ENCODE measurements around the gene GAS7. TPM values are rescaled to one million over a fixed set of nuclear protein-coding genes. Genes with fewer than 3 reads are reported as not detected.
A peak's percentile ranks its signal among the peaks of the same experiment; 100 is the strongest.
"Not testable (repeated sequence)": the region's sequence is repeated elsewhere in the genome, so short reads cannot be mapped to it uniquely, and the experiment has no call there.

Gene GAS7
- total and polyA plus RNA-seq, 4 donors, result 9.0 to 112 (median 46.1) TPM

- H3K36me3 ChIP-seq (ENCODE audit: control insufficient read depth in 4 of 4, insufficient read depth in 4 of 4, low read length in 4 of 4), result no peaks in the 10 kb centered on the region
- ATAC-seq (ENCODE audit: insufficient read depth, low FRiP score) (no peak), DNase-seq (no peak)
- H3K27ac ChIP-seq (ENCODE audit: low read depth in 1 of 2, low read length in 1 of 2), result no peak overlapping the region
- no peaks in the 10 kb centered on the region for H3K9me3 ChIP-seq (ENCODE audit: control insufficient read depth in 4 of 4, insufficient read depth in 3 of 4, low read length in 3 of 4)
- H3K4me3 ChIP-seq, result no peak overlapping the region
- no peak overlapping the region for H3K9ac ChIP-seq (ENCODE audit: insufficient read depth in 1 of 2, low read length in 2 of 2)
- TF ChIP-seq, protein P1, sequence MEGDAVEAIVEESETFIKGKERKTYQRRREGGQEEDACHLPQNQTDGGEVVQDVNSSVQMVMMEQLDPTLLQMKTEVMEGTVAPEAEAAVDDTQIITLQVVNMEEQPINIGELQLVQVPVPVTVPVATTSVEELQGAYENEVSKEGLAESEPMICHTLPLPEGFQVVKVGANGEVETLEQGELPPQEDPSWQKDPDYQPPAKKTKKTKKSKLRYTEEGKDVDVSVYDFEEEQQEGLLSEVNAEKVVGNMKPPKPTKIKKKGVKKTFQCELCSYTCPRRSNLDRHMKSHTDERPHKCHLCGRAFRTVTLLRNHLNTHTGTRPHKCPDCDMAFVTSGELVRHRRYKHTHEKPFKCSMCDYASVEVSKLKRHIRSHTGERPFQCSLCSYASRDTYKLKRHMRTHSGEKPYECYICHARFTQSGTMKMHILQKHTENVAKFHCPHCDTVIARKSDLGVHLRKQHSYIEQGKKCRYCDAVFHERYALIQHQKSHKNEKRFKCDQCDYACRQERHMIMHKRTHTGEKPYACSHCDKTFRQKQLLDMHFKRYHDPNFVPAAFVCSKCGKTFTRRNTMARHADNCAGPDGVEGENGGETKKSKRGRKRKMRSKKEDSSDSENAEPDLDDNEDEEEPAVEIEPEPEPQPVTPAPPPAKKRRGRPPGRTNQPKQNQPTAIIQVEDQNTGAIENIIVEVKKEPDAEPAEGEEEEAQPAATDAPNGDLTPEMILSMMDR (IDR thresholded peaks at IDR 0.05; ENCODE audit: control extremely low read depth, extremely low read depth), result no peak
- peaks cover 0 to 2% (median 0%) of the 10 kb centered on the region in 3 donors for H3K27me3 ChIP-seq (ENCODE audit: control insufficient read depth in 3 of 3, insufficient read depth in 3 of 3, low read length in 2 of 3)
- H3K4me1 ChIP-seq (ENCODE audit: control insufficient read depth in 5 of 5, insufficient read depth in 5 of 5, low read length in 5 of 5), result peaks cover 0 to 42% (median 9%) of the 10 kb centered on the region in 5 donors
- WGBS, 2 donors, result 76 to 80% methylated on average over 7 of the region's 7 CpGs
Observed at GRCh38 chr17:10003705-10004104, 194.7 kb downstream of the GAS7 start.

DNA sequence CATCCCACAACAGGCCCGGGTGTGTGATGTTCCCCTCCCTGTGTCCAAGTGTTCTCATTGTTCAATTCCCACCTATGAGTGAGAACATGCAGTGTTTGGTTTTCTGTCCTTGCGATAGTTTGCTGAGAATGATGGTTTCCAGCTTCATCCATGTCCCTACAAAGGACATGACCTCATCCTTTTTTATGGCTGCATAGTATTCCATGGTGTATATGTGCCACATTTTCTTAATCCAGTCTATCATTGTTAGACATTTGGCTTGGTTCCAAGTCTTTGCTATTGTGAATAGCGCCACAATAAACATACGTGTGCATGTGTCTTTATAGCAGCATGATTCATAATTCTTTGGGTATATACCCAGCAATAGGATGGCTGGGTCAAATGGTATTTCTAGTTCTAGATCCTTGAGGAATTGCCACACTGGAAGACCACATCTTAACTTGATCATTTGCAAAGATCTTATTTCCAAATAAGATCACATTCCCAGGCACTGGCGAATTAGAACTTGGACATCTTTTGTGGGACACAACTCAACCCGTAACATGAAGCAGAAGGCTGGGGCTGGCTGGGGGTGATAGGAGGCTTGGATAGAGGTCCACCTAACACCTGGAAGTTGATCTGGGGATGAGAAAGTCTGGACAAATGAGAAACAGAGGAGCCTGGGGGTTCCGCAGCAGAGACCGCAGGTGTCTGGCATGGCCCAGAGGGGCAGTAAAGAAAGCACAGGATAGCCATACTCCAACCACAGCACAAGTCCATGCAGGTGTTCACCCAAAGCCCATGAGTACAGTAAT lies 195.6 kb downstream of the GAS7 start:
- not testable (repeated sequence) for H3K27me3 ChIP-seq (ENCODE audit: control insufficient read depth in 3 of 3, insufficient read depth in 3 of 3, low read length in 2 of 3); H3K9ac ChIP-seq (ENCODE audit: insufficient read depth in 1 of 2, low read length in 2 of 2); DNase-seq; ATAC-seq (ENCODE audit: insufficient read depth, low FRiP score); H3K27ac ChIP-seq (ENCODE audit: low read depth in 1 of 2, low read length in 1 of 2); H3K9me3 ChIP-seq (ENCODE audit: control insufficient read depth in 4 of 4, insufficient read depth in 3 of 4, low read length in 3 of 4); H3K4me3 ChIP-seq; H3K36me3 ChIP-seq (ENCODE audit: control insufficient read depth in 4 of 4, insufficient read depth in 4 of 4, low read length in 4 of 4)
- 80 to 86% methylated on average over 7 to 8 of the region's 8 CpGs for WGBS, 2 donors
- H3K4me1 ChIP-seq (ENCODE audit: control insufficient read depth in 5 of 5, insufficient read depth in 5 of 5, low read length in 5 of 5), result peaks cover 0 to 32% (median 10%) of the 10 kb centered on the region in 5 donors

- no peak for ATAC-seq (ENCODE audit: insufficient read depth, low FRiP score)
- Histone ChIP-seq H3K4me3 (no peak overlapping the region), H3K9me3 (ENCODE audit: control insufficient read depth in 4 of 4, insufficient read depth in 3 of 4, low read length in 3 of 4) (no peaks in the 10 kb centered on the region), H3K4me1 (ENCODE audit: control insufficient read depth in 5 of 5, insufficient read depth in 5 of 5, low read length in 5 of 5) (peaks cover 0 to 35% (median 12%) of the 10 kb centered on the region in 5 donors), H3K27me3 (ENCODE audit: control insufficient read depth in 3 of 3, insufficient read depth in 3 of 3, low read length in 2 of 3) (peaks cover 0 to 2% (median 0%) of the 10 kb centered on the region in 3 donors), H3K27ac (ENCODE audit: low read depth in 1 of 2, low read length in 1 of 2) (no peak overlapping the region), H3K9ac (ENCODE audit: insufficient read depth in 1 of 2, low read length in 2 of 2) (peak overlapping the region in 1 of 2 donors; percentile 65), H3K36me3 (ENCODE audit: control insufficient read depth in 4 of 4, insufficient read depth in 4 of 4, low read length in 4 of 4) (no peaks in the 10 kb centered on the region)
- TF ChIP-seq, protein P1 (IDR thresholded peaks at IDR 0.05; ENCODE audit: control extremely low read depth, extremely low read depth), result no peak
- peak; percentile 86 to 96 (median 95) for DNase-seq
- 51 to 60% methylated on average over 6 of the region's 6 CpGs for WGBS, 2 donors
Observed at GRCh38 chr17:10001306-10001873, 197.0 kb downstream of the GAS7 start.

GRCh38 chr17:9999919-10000695 lies 198.3 kb downstream of the GAS7 start:
- Histone ChIP-seq H3K27me3 (ENCODE audit: control insufficient read depth in 3 of 3, insufficient read depth in 3 of 3, low read length in 2 of 3) (peaks cover 0 to 2% (median 0%) of the 10 kb centered on the region in 3 donors), H3K9me3 (ENCODE audit: control insufficient read depth in 4 of 4, insufficient read depth in 3 of 4, low read length in 3 of 4) (no peaks in the 10 kb centered on the region), H3K36me3 (ENCODE audit: control insufficient read depth in 4 of 4, insufficient read depth in 4 of 4, low read length in 4 of 4) (no peaks in the 10 kb centered on the region), H3K27ac (ENCODE audit: low read depth in 1 of 2, low read length in 1 of 2) (no peak overlapping the region), H3K4me1 (ENCODE audit: control insufficient read depth in 5 of 5, insufficient read depth in 5 of 5, low read length in 5 of 5) (peaks cover 0 to 35% (median 12%) of the 10 kb centered on the region in 5 donors), H3K4me3 (no peak overlapping the region), H3K9ac (ENCODE audit: insufficient read depth in 1 of 2, low read length in 2 of 2) (no peak overlapping the region)
- 77 to 79% methylated on average over 9 of the region's 9 CpGs for WGBS, 2 donors
- DNase-seq, result peak in 2 of 3 donors; percentile 69 to 77
- ATAC-seq (ENCODE audit: insufficient read depth, low FRiP score), result no peak
- TF ChIP-seq, protein P1 (IDR thresholded peaks at IDR 0.05; ENCODE audit: control extremely low read depth, extremely low read depth), result no peak
